Cardiac septum (tissue), 1 donor: ENCODE measurements around the gene CCR7. TPM values are rescaled to one million over a fixed set of nuclear protein-coding genes. Genes with fewer than 3 reads are reported as not detected.

Experiments
- DNase-seq: peaks from one replicate; pipeline ENCODE4 v3.0.0-alpha.2; 2020; ENCODE audit warnings: low spot score
- intact Hi-C: fragments of 100-400 bp; cut with DNase I; formaldehyde crosslinking; loops from one replicate; pipeline ENCODE4 v1.14.0; 2022
- total RNA-seq: library from RNA; stranded (reverse); fragmentation: NEBNext Ultra II Directional; extraction: Animal tissue kit (Norgen Biotek cat#: 25700); gene quantifications from one replicate; pipeline ENCODE4 v1.2.1, GENCODE V29; 2021
- donor health status: DM: no; HTN: no; CAD: no.

The CCR7 gene
- total RNA-seq, 1 donor from 2014 or later: 0.32 TPM

DNA sequence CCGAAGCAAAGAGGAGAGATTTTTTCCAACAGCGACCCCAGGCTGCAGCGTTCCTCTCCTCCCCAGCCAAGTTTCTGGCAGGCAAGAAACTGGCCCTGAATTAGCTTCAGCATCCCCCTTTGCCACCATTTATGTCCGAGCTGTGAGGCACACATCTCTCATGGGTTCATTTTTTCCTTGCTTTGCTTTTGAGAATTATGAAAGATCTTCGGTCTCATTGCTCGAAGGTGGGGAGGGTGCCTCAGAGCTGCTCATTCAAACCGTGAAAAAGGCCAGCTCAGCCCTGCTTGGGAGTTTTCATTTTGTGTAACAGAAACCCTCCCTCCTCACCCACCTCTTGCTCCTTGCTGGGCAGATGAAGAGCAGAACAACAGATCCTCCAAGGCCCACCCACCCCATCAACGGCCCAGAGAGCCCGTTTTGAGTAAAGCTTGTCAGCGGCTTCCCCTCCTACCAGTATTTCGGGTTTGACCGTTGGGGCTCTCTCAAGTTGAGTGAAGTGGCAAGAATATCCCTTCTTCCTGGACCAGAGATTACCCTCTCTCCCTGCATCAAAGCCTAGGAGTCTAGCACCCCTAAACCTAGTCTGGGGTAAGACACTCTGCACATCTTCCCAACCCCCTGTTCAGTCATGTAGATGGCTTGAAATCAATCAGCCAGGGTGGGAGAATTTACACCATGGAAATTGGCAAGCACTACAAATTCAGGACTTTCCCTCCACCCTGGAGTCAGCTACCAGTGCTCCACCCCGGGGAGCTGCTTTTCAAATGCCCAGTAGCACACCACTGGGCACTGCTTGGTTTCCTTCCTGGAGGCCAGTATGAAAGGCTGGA lies 1.8 kb downstream of the CCR7 start:
- intact Hi-C loops: loop anchor here (5.0 kb wide), 1 partner anchor 161 kb away; no protein-coding TSS in a partner anchor
- peak; percentile 49 for DNase-seq

DNA sequence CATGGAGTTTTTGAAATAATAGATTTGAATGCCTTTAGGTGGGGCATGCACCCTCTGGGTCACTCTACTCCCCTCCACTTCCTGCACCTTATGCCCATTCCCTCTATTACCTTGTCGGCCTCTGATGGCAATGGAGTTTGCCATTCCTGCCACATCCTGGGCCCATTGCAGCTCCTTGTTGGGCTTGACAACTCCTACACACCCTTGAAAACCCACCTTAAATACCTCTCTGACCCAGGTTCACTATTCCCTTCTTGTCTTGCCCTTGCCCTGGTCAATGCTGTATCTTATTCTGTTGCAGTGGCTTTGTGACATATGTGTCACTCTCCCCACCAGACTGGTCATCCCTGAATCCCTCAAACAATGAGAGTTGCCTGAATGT lies 2.4 kb downstream of the CCR7 start:
- no peak for DNase-seq
- intact Hi-C loops: loop anchor here (5.0 kb wide), 1 partner anchor 161 kb away; no protein-coding TSS in a partner anchor

DNA sequence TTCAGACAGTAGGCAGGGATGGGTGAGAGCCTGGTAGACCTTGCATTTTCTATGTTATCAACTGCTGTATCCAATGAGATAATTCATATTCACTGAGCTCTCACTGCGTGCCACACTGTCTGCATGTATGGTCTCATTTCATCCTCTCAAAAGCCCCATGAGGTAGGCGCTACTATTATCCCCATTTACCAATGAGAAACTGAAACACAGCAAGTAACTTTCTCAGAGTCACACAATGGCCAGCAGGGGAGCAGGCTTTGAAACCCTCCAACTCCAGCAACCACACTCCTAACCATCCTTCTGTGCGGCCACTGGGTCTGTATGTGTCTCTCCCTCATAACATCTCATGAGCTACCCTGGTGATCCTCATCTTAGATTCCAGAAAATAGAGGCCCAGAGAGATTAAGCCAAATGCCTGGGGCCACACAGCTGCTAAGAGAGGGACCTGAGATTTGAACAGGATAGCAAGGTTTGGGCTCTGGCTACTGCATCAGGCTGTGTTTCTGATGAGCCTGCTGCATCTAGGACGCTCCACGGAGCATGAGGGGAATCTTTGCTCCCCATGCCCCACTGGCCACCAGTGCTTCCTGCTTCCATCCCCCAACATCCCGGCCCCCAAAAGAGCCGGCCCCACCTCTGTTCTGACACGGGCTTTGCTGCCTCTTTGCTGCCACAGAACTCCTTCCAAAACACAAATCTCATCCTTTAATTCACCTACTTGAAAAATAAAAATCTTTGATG lies 3.2 kb downstream of the CCR7 start:
- no peak for DNase-seq
- intact Hi-C loops: loop anchor here (2.0 to 5.0 kb wide), 2 partner anchors 160 to 199 kb away; no protein-coding TSS in a partner anchor

GRCh38 chr17:40561294-40561870 lies 3.9 kb downstream of the CCR7 start:
- intact Hi-C loops: loop anchor here (2.0 to 5.0 kb wide), 2 partner anchors 159 to 199 kb away; no protein-coding TSS in a partner anchor
- no peak for DNase-seq

- intact Hi-C loops: loop anchor here (2.0 to 5.0 kb wide), 2 partner anchors 158 to 198 kb away; no protein-coding TSS in a partner anchor
Observed at GRCh38 chr17:40560592-40561293, 4.5 kb downstream of the CCR7 start.

DNA sequence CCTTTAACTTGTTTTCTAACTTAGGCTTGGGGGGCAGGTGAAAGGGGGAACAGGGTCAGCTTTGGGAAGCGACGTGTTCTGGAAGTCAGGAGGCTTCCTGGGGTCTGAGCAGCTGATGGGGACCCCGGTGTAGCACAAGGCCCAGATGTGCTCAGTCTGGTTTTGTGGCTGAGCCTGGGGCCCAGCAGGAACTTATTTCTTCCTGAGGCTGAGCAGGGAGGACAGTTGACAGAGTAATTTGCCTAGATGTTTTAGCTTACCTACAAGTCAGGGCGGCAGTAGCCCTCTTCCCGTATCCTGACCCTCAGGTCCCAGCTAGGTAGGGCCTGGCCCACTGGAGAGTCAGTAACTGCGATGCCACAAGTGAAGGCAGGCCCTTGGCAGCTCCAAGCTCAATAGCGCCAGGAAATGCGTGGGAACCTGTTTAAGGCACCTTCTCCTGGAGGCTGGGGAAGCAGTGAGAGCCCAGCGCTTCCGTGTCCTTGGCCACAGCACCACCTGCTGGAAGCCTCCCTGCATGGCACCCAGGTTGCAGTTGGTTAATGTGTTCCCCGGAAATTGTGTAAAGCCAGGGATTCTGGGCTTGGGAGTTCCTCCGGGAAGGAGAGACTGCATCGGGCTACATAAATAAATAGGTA lies 5.2 kb downstream of the CCR7 start:
- intact Hi-C loops: loop anchor here (2.0 to 5.0 kb wide), 3 partner anchors 117 to 197 kb away; partner anchors contain the start of gene IGFBP4

More at GRCh38 chr17:40560592-40561293, 4.5 kb downstream of the CCR7 start:
- peak; percentile 72 for DNase-seq

DNA sequence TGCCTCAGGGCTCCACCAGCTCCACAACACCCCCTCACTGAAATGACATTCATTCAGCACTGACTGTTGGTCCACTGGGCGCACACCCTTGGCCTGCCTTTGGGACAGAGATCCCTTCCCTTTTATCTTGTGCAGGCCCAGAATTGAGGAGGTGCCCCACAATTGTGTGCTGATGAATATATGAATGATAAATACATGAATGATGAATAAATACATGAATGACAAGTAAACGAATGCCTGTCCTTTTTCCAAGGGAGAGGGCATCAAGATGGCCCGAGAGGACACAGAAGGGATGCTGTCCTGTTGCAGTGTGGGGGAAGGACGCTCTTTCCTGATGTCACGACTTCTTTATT lies 5.7 kb downstream of the CCR7 start:
- peak; percentile 46 for DNase-seq
- intact Hi-C loops: loop anchor here (2.0 kb wide), 1 partner anchor 117 kb away; the partner anchor contains the start of gene IGFBP4

More for the DNA sequence above, 5.2 kb downstream of the CCR7 start:
- DNase-seq: peak; percentile 93

DNA sequence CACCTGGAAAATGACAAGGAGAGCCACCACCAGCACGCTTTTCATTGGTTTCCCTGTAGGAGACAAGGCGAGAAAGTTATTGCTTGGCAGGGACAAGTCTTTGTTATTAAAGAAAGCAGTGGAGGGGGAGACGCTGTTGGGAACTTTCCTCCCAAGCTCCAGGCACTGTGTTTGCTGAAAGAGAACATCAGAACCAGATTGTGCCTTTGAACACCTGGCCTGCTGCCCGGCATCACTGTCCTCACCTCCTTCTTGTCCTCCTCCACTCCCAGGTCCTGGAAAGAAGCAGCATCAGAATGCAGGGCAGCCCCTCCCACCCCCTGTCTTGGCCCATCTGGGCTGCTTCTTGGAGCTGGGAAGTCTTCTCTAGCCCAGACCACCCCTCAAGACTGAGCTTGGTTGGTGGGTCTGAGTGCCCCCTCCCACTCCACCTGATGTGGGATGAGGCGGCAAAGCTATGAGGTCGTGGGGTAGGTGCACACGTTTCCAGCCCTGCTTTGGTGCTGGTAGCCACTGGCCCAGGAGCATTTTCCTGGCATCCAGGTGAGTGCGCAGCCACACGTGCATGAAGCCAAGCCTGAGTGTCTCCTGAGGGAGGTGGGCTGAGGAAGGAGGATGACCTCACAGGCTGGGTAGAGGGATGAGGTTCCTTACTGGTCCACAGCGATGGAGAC lies 6.2 kb downstream of the CCR7 start:
- intact Hi-C loops: loop anchor here (2.0 kb wide), 1 partner anchor 116 kb away; the partner anchor contains the start of gene IGFBP4
- peak; percentile 76 for DNase-seq

- intact Hi-C loops: loop anchor here (2.0 kb wide), 1 partner anchor 116 kb away; the partner anchor contains the start of gene IGFBP4
- DNase-seq: peak; percentile 60
Observed at GRCh38 chr17:40558300-40558889, 6.9 kb downstream of the CCR7 start.

DNA sequence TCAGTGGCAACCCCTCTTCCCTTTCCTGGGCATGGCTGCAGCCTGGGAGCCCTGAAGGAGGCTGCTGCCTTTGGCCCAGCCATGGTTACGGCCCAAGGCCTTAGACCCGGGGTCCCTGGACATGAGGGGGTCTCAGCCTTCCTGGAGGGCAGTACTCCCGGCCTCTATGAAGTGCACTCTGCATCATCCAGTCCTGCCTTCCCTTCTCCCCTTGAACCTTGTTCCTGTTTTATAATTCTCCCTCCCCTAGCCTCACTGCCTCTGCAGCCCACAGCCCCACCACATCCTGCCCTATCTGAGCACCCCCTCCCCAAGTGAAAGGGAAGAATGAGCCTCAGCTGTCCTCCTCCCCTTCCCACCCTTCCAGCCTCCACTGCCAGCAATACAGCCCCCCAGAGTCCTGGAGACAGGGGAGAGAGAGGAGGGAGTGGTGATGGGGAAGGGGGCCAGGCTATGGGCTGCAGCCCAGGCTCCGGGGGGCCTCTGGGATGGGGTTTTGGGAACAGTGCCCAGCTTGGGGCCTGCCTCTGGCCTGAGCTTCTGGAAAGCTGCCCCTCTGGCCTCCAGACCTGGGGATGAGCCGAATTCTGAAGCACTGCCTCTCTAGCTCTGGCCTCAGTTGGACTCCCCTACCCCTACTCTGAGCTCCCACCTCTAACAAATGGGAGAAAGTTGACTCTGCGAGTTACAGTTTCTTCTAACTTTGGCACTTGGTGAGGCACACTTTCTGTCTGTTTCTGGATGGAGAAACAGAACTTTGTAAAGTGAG lies 7.6 kb downstream of the CCR7 start:
- intact Hi-C loops: loop anchor here (2.0 kb wide), 1 partner anchor 115 kb away; the partner anchor contains the start of gene IGFBP4
- DNase-seq: peak; percentile 61

- DNase-seq: peak; percentile 78
- intact Hi-C loops: no loop called here
Observed at GRCh38 chr17:40556884-40557414, 8.3 kb downstream of the CCR7 start.

DNA sequence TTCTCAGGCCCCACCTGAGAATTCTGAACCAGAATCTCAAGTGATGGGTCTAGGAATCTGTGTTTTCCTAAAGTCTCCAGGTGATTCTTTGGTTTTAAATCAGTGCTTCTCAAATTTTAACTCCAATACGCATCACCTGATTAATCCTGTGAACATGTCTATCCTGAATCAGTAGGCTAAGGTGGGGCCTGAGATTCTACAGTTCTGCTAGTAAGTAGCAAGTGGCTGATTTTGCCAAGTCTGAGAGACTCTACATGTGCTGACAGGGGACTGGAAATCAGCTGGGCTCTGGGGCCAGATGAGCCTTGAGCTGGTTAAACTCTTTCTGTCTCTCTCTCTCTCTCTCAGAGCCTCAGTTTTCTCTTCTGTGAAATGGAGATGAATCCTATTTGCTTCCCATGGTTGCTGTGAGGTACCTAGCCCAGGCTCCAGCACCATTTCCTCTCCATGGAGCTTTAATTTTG lies 9.0 kb downstream of the CCR7 start:
- intact Hi-C loops: no loop called here
- DNase-seq: no peak

- intact Hi-C loops: no loop called here
- DNase-seq: peak; percentile 47
Observed at GRCh38 chr17:40555296-40556190, 9.7 kb downstream of the CCR7 start.

DNA sequence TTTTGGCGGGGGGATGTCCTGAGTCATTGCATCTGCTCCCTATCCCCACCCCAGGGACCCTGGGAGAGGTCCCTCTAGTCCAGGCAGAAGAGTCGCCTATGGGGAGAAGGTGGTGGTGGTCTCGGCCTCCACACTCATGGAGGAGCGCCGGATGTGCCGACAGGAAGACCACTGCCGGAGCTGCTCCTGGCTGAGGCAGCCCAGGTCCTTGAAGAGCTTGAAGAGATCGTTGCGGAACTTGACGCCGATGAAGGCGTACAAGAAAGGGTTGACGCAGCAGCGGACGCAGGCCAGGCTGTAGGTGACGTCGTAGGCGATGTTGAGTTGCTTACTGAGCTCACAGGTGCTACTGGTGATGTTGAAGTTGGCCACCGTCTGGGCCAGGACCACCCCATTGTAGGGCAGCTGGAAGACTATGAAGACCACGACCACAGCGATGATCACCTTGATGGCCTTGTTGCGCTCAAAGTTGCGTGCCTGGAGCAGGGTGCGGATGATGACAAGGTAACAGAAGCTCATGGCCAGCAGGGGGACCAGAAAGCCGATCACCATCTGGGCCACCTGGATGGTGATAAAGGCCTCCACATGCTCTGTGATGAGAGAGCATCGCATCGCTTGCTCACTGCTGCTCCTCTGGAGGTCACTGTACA lies 10.5 kb downstream of the CCR7 start:
- intact Hi-C loops: no loop called here
- DNase-seq: peak; percentile 69
